ENCODE measurements around the gene MBNL2.

MBNL2 gene

DNA sequence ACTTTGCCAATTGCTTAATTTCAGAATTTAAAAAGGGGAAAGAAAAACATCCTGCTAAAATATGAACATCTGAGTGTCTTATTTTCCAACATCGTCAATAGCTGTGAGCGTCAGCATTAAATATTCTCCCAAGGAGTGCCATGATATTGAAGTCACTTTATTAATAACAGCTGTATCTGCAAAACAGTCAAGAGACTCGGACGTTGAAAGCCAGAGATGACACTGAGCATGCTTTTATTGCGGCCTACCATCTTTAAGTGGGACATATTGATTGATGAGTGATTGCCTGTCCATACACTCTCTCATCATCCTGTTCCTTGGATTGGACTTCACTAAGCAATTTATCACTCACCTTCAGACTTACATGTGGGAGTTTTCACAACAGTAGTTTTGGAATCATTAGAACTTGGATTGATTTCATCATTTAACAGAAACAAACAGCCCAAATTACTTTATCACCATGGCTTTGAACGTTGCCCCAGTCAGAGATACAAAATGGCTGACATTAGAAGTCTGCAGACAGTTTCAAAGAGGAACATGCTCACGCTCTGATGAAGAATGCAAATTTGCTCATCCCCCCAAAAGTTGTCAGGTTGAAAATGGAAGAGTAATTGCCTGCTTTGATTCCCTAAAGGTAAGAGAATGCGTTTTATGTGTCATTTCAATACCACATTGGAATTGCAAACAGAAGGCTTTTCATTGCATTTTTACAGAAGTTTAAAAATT, 53.8 kb downstream of the MBNL2 start:
- no peak for DNase-seq

DNA sequence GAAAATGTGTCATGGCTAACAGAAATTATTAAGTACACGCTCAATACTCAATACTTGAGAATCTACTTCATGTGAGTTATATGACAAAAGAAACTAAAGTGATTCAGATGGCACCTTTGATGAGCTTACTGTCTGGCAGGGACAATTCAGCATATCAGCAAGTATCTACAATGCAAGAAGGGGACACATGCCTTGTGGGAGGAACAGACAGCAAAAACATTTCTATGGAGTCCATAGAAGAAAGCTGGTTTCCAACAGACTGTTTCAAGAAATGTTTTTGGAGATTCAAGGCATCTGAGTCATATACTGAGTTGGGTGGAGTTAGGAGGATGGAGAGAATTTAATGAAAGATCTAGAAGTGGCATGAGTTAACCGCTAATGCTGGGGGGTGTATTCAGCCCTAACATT, 54.7 kb downstream of the MBNL2 start:
- DNase-seq = no peak

DNA sequence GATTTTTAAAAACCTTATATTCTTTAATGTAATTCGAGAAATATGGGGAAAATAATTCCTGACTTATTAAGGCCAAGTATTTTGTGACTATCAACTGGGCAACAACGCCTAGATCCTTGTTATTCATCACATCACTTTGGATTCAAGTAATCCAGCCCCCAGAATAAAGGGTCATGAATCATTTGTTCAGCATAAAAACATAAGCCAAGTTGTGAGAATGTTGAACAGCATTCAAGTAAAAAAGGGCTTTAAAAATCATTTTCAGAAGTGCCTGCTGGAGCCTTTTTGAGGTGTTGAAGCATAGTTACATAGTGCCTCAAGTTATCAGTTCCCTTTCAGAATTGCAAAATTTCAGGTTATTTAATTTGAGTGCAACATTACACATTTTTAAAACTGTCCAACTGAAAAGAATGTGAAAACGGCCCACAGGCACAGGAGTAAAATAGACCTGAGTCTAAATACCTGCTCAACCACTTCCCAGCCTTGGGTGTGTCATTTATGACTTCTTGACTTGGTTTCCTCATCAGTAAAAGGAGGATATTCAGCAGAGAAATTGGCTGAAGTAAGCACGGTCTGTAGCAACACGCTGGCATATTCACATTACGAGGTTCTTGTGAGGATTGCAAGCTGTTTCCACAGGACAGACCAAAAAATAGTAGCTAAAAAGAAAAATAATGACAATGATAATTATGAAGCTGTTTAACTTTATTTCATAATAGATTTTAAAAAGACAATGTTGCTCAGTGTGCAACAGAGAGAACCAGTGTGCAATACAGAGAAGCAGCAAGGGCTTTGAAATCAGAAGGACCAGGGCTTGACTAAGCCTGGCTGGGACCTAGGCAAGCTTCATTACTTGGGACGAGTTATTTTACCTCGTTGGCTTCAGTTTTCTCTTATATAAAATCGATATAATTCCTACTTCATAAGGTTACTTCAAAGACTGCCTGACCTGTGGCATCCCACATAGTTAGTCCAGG, 56.6 kb downstream of the MBNL2 start:
- no peak for DNase-seq

DNA sequence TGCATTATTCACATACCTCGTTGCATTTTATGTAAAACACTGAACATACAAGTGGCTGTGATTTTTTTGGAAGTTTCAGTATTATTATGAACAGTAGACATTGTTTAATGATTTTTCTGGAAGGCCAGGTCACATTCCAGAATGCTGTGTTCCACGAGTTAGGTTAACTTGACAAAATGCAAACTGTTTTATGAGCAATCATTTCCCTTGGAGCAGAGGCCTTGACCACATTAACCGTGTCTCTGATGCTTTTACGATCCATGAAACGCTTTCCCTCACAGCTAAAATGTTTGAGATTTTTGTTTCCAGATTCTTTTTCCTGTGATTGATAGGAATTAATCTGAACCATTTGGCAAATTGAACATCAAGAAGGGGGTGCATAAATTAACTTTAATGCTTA, 57.8 kb downstream of the MBNL2 start:
- no peak for DNase-seq

DNA sequence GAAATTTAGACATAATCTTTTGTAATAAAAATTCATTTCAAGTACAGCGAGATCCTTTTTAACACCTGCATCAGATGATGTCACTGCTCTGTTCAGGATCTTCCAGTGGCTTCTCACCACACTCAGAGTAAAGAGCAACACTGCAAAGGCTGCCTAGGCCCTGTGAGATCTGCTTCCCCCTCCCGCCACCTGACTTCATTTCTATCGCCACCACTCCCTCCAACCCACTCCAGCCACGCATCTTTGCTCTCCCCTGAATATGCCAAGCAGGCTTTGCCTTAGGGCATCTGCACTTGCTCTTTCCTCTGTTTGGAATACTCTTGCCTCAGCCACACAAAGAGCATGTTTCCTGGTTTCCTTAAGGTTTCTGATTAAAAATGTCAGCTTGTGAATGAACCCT, 58.3 kb downstream of the MBNL2 start:
- DNase-seq = no peak

DNA sequence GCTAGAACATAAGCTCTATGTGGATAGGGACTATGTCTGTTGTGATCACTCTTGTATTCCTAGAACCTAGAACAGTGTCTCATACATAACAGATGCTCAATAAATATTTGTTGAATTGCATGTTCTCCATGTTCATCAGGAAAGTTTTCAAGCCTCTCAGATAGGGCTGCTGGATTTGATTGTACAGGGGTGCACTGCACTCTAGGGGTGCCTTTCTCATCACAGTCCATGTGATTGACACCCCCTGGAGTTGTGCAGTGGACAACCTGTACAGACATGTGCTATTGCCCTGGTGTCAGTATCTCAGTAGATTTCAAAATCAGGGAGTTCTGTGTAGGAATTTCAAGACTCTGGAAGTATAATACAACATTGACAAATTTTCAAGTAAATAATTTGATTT, 58.9 kb downstream of the MBNL2 start:
- DNase-seq = no peak

DNA sequence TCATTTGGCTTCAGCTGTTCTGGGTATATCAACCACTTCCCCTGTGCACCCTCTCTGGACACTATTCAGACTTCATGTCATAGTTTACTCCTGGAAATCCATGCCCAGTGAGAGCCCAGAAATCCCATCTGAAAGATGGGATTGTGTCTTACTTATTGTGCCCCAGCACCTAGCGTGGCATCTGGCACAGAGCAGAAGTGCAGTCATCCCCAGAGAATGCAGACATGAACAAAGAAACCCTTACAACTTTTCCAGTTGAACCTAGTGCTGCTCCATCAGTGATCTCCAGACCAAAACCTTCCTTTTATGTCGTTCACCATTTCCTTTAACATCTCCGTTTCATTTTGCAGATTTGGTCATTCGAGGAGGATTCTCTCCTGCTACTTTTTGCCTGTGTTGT, 60.6 kb downstream of the MBNL2 start:
- DNase-seq = no peak

DNA sequence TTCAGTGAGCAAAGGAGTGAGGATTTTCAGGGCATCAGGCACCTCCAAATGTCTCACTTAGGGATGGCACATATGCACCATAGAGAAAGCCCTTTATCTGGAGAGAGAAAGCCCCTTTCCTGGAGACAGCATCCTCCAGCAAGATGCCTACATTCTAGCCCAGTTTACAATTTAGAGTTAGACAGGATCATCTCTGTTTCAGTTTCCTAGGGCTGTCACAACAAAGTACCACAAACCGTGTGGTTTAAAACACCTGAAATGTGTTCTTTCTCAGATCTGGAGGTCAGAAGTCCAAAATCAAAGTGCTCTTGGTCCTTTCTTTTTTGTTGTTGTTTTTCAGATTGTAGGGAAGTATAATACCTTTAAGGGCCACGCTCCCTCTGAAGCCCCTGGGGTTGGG, 61.8 kb downstream of the MBNL2 start:
- DNase-seq = no peak

DNA sequence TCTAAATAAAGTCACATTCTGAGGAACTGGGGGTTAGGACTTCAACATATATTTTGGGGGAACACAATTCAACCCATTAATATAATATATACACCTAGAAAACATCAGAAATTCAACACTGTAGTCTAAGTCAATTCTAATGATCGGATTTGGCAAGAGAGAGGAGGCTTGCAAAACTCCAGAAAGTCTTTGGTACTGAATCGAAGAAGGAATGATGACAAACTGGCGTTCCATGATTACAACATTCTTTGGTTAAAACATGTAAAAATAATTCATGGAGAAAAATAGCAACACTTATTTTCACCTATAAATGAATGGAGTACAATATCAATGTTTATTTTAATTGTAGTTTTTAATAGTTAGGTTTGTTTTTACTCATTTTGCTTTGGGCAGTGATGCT, 62.4 kb downstream of the MBNL2 start:
- no peak for DNase-seq

DNA sequence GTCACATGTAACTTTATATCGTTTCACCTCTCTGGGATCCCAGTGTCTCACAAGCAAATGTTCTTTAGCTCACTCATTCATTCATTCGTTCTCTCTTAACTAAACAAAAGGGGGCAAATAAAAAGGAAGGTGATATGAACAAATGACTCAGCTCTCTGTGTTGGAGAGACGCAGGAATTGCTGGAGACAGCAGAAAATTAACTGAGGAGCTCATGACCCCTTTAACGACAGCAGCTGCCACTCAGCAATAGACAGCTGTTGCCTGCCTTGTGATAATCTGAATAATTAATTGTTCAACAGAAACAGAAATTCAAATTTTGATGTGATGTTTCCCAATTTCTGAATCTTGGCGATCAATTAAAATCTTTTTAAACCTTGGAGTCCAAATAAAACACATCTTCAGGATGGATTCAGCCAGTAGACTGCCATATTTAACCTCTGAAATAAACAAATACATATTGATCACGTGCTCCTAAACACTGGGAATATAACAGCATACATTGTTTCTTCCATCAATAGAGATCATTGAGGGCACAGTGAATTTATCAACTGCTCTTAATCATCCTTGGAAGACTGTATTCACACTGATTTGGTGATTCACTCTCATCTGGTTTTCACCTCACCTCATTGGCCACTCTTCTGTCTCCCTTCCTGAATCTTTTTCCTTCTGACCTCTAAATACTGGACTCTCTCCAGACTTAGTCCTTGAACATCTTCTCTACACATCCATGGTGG, 63.3 kb downstream of the MBNL2 start:
- no peak for DNase-seq

DNA sequence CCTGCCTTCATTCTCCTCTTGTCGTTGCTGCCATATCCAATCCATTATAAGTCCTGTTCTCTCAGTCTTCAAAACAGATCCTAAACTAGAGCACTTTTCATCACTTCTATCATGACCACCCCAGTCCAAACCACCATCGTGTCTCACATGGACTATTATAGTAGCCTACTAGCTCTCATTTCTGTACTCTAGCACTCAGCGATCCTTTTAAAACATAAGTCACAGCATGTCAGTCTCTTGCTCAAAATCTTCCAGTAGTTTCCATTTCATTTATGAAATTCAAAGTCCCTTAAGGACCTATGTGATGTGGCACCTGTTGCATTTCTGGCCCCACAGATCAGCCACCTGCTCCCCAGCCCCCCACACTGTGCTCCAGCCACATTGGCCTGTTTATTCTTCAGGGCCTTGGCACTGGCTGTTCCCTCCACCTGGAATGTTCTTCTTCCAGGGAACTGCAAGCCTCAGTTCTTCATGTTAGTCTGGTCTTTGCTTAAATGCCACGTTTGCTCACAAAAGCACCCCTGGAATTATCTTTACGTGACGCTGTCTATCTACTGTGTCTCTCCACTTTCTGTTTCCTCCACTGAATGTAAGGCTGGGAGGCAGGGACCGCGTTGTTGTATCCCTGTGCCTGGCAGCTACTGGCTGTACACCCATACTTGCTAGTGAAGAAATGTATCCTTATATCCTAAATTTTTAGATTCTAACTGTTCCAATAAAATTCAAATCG, 64.3 kb downstream of the MBNL2 start:
- DNase-seq = no peak

DNA sequence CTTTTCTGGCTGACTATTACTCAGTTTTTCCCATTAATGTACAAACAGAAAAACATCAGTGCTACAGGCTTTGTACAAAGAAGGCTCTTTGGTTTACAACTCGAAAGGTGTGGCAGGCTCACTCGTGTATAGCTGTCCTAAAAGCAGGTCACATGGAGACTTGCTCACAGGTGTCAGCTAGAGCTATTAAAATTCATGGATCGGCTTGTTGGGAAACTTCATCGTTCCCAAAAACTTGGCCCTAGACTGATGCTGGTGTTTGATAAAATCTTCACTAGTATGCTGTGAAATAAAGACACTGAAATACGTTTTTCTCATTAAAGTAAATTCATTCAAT, 64.9 kb downstream of the MBNL2 start:
- DNase-seq = no peak

DNA sequence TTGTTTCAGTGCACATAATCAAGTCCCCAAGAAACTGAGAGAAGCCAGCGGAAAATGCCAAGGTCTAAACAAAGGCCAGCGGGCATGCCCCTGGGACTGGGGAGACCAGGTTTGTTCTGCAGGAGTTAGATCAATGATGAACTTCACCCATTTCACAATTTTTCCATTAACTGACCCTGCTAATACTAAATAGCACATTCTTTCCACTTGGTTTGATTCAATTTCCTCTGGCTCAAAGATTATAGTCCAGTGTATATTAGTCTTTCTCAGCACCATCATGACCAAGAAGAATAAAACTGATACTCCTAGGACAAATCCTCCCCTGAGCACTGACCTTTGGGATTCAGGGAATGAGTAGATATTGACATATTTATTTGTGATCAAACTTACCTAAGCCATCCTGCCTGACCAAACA, 66.4 kb downstream of the MBNL2 start:
- DNase-seq = no peak

DNA sequence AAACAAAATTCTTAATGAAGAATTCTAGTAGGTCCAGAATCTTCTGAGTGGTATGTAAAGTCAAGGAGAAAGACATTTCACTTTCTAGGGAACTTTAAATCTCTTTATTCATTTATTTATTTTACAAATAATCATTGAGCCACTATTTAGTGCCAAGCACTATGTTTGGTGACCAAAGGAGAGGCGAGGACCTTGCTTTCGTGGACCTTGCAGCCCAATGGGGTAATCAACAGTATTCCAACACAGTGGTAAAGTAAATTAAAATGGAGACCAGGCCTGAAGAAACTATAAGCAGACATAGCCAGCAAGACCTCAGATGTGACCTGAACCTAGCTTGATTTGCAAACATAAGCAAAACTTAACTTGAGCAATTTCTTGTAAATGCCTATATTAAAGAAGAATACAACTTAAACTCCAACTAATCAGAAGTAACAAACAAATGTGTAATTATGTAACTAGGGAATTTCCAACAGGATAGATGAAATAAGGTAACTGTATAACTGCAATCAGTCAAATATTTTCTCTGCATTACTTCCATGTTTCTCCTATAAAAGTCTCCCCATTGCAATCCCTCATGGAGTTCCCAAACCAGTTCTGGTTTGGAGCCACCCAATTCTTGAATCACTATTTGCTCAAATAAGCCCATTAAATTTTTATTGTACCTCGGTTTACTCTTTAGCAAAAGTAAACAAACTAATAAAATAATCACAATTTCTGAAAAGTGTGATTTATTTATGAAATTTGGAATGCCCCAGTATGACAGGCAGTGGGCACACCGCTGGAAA, 67.6 kb downstream of the MBNL2 start:
- DNase-seq = no peak

DNA sequence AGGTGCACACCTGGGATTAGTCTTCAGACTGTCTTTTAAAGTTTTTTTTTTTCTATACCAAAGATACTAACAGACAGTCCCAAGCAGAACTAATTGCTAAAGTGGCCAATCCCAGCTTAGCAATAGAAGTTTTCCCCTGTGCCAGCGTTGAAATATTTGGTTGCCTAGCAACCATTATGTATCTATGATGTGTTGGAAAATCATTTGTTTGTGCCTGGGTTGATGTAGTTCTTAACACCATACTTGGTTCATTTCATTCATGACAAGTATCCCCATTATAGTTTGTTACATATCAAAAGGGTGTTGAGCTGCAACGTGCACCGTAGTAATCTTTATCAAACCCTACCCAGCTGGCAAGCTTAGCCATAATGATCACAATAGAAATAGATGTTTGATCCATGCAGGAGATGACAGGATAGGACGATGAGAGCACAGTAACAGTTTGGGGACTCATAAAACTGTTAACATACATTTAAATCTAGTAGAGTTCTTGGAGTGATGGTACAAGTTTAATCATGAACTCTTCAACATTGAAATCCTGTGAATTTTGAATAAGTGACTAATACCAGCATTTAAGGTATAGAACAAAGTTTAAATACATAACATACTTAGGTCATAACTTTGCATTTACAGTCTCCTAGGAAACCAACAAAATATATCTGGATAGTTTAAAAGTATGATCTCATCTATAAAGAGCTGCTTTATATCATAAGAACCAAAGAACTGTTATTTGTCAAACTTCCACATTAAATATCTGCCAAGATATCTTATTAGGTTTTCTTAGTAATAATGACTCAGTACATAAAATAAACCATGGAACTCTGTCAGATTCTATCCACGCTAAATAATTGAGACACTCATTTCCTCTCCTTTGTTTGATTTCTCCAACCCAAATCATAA, 73.4 kb downstream of the MBNL2 start:
- DNase-seq = no peak

DNA sequence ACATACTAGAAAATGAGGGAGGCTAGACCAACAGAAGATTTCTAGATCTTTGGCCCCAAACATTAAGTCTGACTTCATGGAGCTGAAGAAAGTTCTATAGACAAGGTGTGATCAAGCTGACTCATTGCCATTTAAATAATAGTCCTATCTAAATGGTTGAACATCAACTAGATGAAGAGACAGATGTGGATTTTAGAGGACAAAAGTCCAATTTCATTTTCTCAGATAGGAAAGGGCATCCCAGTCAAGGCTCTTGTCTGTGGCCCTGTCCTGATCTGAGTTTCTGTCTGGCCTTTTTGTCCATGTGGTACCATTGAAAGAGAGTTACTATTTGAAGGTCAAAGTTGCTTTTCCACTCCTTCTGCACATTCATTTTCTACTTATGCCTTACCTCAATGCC, 74.6 kb downstream of the MBNL2 start:
- no peak for DNase-seq

DNA sequence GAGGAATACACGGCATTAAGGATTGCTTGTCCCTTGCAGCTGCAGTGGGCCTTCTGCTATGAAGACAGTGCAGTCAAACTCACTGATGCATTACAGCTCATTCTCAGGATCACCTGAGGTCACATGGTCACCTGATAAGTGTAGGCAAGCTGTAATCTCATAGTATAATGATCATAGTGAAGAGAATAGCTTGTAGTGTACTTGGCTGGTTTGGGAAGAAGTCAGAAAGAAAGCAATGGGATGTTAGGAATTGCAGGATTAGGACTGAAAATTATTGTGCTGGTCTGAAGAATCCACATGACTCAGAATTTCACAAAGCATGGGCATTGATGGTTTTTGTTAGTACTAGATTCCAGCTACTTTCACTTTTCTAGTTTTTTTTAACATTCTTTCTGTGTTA, 76.7 kb downstream of the MBNL2 start:
- DNase-seq = no peak

DNA sequence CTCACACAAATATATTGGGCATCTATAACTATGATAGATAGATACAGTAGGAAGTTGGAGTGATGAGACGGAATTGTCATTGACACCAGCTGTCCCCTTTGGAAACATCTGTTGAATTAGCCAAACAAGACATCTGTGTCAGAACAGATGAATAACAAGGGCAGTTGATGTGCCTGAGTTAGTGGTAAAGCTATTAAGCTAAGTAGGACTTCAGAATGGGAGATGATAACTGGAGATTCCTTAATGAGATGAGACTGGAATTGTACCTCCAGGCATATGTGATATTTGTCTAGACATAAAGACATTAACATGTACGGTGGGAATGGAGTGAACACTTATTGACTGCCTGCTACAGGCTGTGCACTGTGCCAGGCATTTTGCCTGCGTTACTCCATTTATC, 78.7 kb downstream of the MBNL2 start:
- no peak for DNase-seq

DNA sequence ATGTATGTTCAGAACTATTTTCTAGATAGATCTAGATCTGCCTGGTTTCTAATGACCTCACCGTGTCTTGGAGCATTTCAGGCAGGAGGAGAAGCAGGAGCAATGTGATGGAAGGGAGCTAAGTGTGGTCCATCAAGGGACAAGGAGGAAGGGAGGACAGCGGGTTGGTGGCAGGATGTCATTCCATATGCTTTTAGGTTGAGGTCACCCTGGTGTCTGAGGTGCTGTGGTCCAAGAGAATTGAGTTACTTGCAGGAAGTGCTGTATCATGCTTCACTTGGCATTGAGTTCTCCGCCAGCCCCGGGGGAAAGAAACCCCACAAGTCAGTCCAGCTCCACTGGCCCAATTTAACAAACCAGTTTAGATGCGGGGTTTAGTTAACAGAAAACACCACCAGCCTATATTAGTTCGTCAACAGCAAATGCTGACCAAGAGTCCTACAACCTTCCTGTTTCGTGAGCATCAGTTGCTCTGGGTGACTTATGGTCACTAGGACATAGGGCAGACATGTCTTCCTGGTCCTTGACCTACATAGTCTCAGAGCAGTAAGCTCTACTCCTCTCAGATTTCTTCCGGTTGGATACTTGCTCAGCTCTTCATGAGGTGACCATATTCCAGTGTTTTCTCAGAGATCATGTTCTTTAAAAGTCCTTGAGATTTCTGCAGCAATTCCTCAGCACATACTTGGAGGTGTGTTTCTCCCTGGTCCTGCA, 79.4 kb downstream of the MBNL2 start:
- DNase-seq = no peak

DNA sequence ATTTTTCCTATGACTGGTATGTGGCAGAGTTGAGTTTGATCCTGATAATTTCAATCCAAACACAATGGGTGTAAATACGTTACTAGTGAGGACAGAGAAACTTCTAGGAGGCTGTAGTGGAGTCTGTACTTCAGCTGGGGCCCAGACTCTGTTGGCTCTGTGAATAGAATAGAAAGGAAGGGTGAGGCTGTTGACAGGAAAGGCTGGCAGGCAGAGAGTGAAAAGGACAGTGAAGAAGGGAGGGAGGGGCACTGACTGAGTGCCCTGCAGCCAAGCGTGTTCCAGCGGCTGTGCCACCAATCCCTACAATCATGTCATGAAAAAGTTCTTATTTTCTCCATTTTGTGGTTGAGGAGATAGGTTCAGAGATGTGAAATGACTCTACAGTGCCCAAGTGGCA, 80.5 kb downstream of the MBNL2 start:
- no peak for DNase-seq

Measured in CD4-positive, alpha-beta T cell treated with Interleukin-12 subunit alpha and Interleukin-12 subunit beta, for 1 hour (primary cell).